Measurements from ENCODE around the gene DEFB119. TPM values are rescaled to one million over a fixed set of nuclear protein-coding genes. Genes with fewer than 3 reads are reported as not detected.

The DEFB119 gene
- total and polyA plus RNA-seq, 2 of the 13 experiments (the other 11 are each of a cell fraction or from before 2014, with no cell fraction given) = not detected

GRCh38 chr20:31341470-31341869 lies 48.9 kb downstream of the DEFB119 start:
- in situ Hi-C loops (cut with HindIII; ENCODE audit: extremely low pct_ligation_motif_present, low pct_unique_long_range_greater_than_20kb) (no loop called here), intact Hi-C loops (cut with micrococcal nuclease; ENCODE audit: unreplicated experiment) (no loop called here)
- no peak for TF ChIP-seq ZNF772 (CRISPR knock-in tag; IDR thresholded peaks at IDR 0.05)
- Histone ChIP-seq H3K36me3 (replicated peaks in 1 of 2; ENCODE audit: control insufficient read depth in 1 of 2, insufficient read depth in 2 of 2, low read length in 2 of 2) (no peaks in the 10 kb centered on the region), H3K4me3 (replicated peaks in 1 of 3; ENCODE audit: insufficient read depth in 1 of 3, low read depth in 2 of 3, low read length in 3 of 3) (no peak overlapping the region), H3K9me3 (ENCODE audit: low read length) (no peaks in the 10 kb centered on the region), H3K27ac (ENCODE audit: extremely low read length, insufficient read depth, low read length) (no peak overlapping the region), H3K27me3 (ENCODE audit: control insufficient read depth in 1 of 2, insufficient read depth in 2 of 2, low read length in 2 of 2) (peaks cover 1 to 13% of the 10 kb centered on the region in 2 experiments; a peak in 2 of 5 replicates), H3K79me2 (ENCODE audit: insufficient read depth, low read length) (no peaks in the 10 kb centered on the region), H3K4me2 (ENCODE audit: low read depth, low read length) (no peak overlapping the region), H2AFZ (ENCODE audit: low read length) (no peak overlapping the region), H3K4me1 (ENCODE audit: insufficient read depth, low read length) (no peaks in the 10 kb centered on the region), H4K20me1 (ENCODE audit: insufficient read depth, low read length) (no peaks in the 10 kb centered on the region), H3K9ac (ENCODE audit: insufficient read depth, low read depth, low read length) (no peak overlapping the region)
- no TSS peak for BruUV-seq (replicated peaks)
- POLR2A ChIA-PET = no interaction called here
- FAIRE-seq = no peak
- DNase-seq (ENCODE audit: low spot score) = no peak
- CTCF ChIA-PET (ENCODE audit: low intra/inter-chr PET ratio, low total read pairs) = no interaction called here
- no peak for ATAC-seq

GRCh38 chr20:31330893-31331292 lies 59.5 kb downstream of the DEFB119 start:
- Histone ChIP-seq H3K4me1 (ENCODE audit: insufficient read depth, low read length) (no peaks in the 10 kb centered on the region), H2AFZ (ENCODE audit: low read length) (no peak overlapping the region), H3K27ac (ENCODE audit: extremely low read length, insufficient read depth, low read length) (no peak overlapping the region), H3K79me2 (ENCODE audit: insufficient read depth, low read length) (no peaks in the 10 kb centered on the region), H3K9ac (ENCODE audit: insufficient read depth, low read depth, low read length) (no peak overlapping the region), H3K36me3 (replicated peaks in 1 of 2; ENCODE audit: control insufficient read depth in 1 of 2, insufficient read depth in 2 of 2, low read length in 2 of 2) (no peaks in the 10 kb centered on the region), H3K4me3 (replicated peaks in 1 of 3; ENCODE audit: insufficient read depth in 1 of 3, low read depth in 2 of 3, low read length in 3 of 3) (no peak overlapping the region), H3K27me3 (ENCODE audit: control insufficient read depth in 1 of 2, insufficient read depth in 2 of 2, low read length in 2 of 2) (peaks cover 0 to 18% of the 10 kb centered on the region in 2 experiments; a peak in 2 of 5 replicates), H3K4me2 (ENCODE audit: low read depth, low read length) (no peak overlapping the region), H3K9me3 (ENCODE audit: low read length) (no peaks in the 10 kb centered on the region), H4K20me1 (ENCODE audit: insufficient read depth, low read length) (no peaks in the 10 kb centered on the region)
- CTCF ChIA-PET (ENCODE audit: low intra/inter-chr PET ratio, low total read pairs) = no interaction called here
- intact Hi-C loops (cut with micrococcal nuclease; ENCODE audit: unreplicated experiment) = no loop called here
- in situ Hi-C loops (cut with HindIII; ENCODE audit: extremely low pct_ligation_motif_present, low pct_unique_long_range_greater_than_20kb) = no loop called here
- DNase-seq (ENCODE audit: low spot score) (no peak), ATAC-seq (no peak), FAIRE-seq (no peak)
- BruUV-seq (replicated peaks) = no TSS peak
- POLR2A ChIA-PET = no interaction called here
- 0 out of 2 replicates have a peak, but pooled peaks have one; percentile 39 for TF ChIP-seq FOXP1 (IDR thresholded peaks at IDR 0.05)
- TF ChIP-seq FOXP1 (CRISPR knock-in tag; IDR thresholded peaks at IDR 0.05) = no peak
- TF ChIP-seq FOXA3 (CRISPR knock-in tag; IDR thresholded peaks at IDR 0.05) = no peak
- peak; percentile 75; the same call in 1 of the 2 replicates for TF ChIP-seq IKZF1 (IDR thresholded peaks at IDR 0.05)
- peak; percentile 60; the same call in 1 of the 2 replicates for TF ChIP-seq PLRG1 (conservative IDR thresholded peaks at IDR 0.05)

Small RNAs within 50 kb of the gene (small RNA-seq; reads per million reads assigned to genes)
- 0 reads per million in 3 experiments for gene DEFB117 (ENCODE audit: insufficient read depth in 2 of 3, insufficient read length in 3 of 3, low read depth in 2 of 3, low replicate concordance in 1 of 3)
- gene RF00561 (ENCODE audit: insufficient read depth in 2 of 3, insufficient read length in 3 of 3, low read depth in 2 of 3, low replicate concordance in 1 of 3) = 0 reads per million in 3 experiments
- gene RNA5SP480 (ENCODE audit: insufficient read depth in 2 of 3, insufficient read length in 3 of 3, low read depth in 2 of 3, low replicate concordance in 1 of 3) = 0 reads per million in 3 experiments

Other genes with a start within 250 kb of the DEFB119 start
- gene DEFB115, start 132.9 kb downstream of the DEFB119 start, total RNA-seq (2016; rRNA removed; fragmentation: Illumina TruSeq; extraction: Trizol) = not detected in 2 replicates
- gene DEFB115, start 132.9 kb downstream of the DEFB119 start, polyA plus RNA-seq (2011; rRNA removed) = not detected in 2 replicates
- gene DEFB116, start 82.0 kb downstream of the DEFB119 start, total RNA-seq (2016; rRNA removed; fragmentation: Illumina TruSeq; extraction: Trizol) = not detected in 2 replicates
- gene DEFB116, start 82.0 kb downstream of the DEFB119 start, polyA plus RNA-seq (2011; rRNA removed) = not detected in 2 replicates
- not detected in 2 replicates for gene DEFB118, start 22.0 kb downstream of the DEFB119 start, total RNA-seq (2016; rRNA removed; fragmentation: Illumina TruSeq; extraction: Trizol)
- gene DEFB118, start 22.0 kb downstream of the DEFB119 start, polyA plus RNA-seq (2011; rRNA removed) = not detected in 2 replicates
- gene DEFB121, start 15.6 kb upstream of the DEFB119 start, total RNA-seq (2016; rRNA removed; fragmentation: Illumina TruSeq; extraction: Trizol) = not detected in 2 replicates
- gene DEFB121, start 15.6 kb upstream of the DEFB119 start, polyA plus RNA-seq (2011; rRNA removed) = not detected in 2 replicates
- not detected in 2 replicates for gene DEFB123, start 50.0 kb upstream of the DEFB119 start, total RNA-seq (2016; rRNA removed; fragmentation: Illumina TruSeq; extraction: Trizol)
- not detected in 2 replicates for gene DEFB123, start 50.0 kb upstream of the DEFB119 start, polyA plus RNA-seq (2011; rRNA removed)
- gene DEFB124, start 84.5 kb upstream of the DEFB119 start, total RNA-seq (2016; rRNA removed; fragmentation: Illumina TruSeq; extraction: Trizol) = not detected in 2 replicates
- not detected in 2 replicates for gene DEFB124, start 84.5 kb upstream of the DEFB119 start, polyA plus RNA-seq (2011; rRNA removed)
- not detected in 2 replicates for gene REM1, start 84.7 kb upstream of the DEFB119 start, total RNA-seq (2016; rRNA removed; fragmentation: Illumina TruSeq; extraction: Trizol)
- gene REM1, start 84.7 kb upstream of the DEFB119 start, polyA plus RNA-seq (2011; rRNA removed) = not detected in 2 replicates
- 68.4 and 118 TPM in 2 replicates for gene HM13, start 123.9 kb upstream of the DEFB119 start, total RNA-seq (2016; rRNA removed; fragmentation: Illumina TruSeq; extraction: Trizol)
- gene HM13, start 123.9 kb upstream of the DEFB119 start, polyA plus RNA-seq (2011; rRNA removed) = 243 and 287 TPM in 2 replicates
- 315 and 419 TPM in 2 replicates for gene ID1, start 214.7 kb upstream of the DEFB119 start, total RNA-seq (2016; rRNA removed; fragmentation: Illumina TruSeq; extraction: Trizol)
- gene ID1, start 214.7 kb upstream of the DEFB119 start, polyA plus RNA-seq (2011; rRNA removed) = 258 and 320 TPM in 2 replicates
- not detected in 2 replicates for gene COX4I2, start 247.3 kb upstream of the DEFB119 start, total RNA-seq (2016; rRNA removed; fragmentation: Illumina TruSeq; extraction: Trizol)
- gene COX4I2, start 247.3 kb upstream of the DEFB119 start, polyA plus RNA-seq (2011; rRNA removed) = 0.74 and 1.1 TPM in 2 replicates

All from HepG2 (cell line).